Activated CD4-positive, alpha-beta T cell treated with anti-CD3 and anti-CD28 coated beads for 4 hours (primary cell): ENCODE results near the gene ZNF618.

Experiments used
- DNase-seq, 2 donors: peaks; one replicate each; pipeline ENCODE4 v3.0.0-alpha.2; 2020

ZNF618 gene

GRCh38 chr9:113935677-113936380, 59.7 kb downstream of the ZNF618 start:
- no peak for DNase-seq

DNA sequence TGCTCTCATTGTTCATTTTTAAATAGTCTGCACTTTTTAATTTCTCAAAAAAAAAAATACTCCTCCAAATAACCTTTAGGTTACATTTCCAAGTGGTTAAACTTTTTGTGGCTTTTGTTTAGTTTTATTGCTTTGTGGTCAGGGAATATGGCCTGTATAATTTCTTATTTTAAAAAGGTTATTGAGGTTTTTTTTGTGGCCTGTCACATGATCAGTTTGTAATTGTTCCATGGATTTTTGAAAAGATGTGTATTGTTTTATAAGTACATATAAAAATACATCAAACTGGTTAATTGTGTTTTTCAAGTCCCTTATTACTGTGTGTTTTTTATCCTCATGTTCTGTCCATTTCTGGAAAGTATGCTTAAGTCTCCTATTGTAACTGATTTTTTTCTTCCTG, 64.0 kb downstream of the ZNF618 start:
- no peak for DNase-seq

GRCh38 chr9:113941056-113941455, 64.9 kb downstream of the ZNF618 start:
- no peak for DNase-seq

DNA sequence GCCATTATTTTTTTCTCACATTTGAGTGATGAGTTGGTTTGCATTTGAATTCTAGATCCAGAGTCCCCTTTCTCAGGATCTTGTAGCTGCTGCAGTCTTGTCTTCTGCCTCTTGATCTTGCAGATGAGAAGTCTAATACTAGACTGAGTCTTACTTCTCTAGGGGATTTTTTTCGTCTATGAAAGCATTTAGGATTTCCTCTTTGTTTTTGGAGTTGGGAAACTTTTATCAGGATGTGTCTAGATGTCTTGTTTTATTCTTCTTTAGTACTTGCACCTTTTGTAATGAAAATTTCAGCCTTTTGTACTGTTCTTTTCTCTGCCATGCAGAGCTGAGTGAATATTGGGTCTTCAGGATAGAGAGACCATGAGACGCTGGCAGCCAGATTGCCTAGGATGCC, 65.4 kb downstream of the ZNF618 start:
- DNase-seq: no peak

DNA sequence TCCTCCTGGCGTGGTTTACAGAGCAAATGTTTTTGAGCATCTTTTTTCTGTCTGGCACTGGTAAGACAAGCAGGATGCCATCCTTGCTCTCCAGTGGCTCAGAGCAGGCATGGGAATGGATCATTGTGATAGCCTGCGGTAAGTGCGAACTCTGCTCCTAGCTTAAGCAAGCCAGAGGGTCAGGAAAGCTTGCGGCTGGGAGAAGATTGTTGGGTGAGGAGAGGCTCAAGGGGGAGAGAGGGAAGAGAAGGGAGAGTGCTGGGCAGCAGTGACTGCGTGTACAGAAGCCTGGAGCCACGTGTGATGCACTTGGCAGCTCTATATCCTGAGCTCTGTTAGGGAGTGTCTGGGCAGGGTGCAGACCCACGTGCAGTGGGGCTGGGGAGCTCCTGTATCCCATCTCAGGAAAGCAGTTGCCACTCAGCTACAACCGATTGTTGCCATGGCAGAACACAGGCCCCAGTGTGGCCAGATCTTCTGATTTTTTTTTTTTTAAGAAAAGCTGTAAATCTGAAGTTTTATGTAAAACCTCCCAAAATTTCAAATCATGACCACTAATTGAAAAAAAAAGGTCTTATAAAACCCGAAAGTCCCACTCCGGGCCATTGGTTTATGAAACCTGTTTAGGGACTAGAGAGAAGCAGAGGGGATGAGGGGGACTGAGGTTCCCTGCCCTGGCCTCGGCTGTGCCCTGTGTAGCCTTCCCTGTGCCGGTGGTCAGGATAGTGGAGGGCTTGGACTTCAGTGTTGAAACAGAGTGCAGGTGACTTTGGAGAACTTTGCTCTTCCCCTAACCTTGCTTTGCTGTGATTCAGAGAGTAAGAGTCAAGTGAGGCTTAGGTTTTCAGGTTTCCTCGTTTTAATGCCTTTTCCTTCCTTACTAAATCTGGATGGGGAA, 67.3 kb downstream of the ZNF618 start:
- DNase-seq: no peak

DNA sequence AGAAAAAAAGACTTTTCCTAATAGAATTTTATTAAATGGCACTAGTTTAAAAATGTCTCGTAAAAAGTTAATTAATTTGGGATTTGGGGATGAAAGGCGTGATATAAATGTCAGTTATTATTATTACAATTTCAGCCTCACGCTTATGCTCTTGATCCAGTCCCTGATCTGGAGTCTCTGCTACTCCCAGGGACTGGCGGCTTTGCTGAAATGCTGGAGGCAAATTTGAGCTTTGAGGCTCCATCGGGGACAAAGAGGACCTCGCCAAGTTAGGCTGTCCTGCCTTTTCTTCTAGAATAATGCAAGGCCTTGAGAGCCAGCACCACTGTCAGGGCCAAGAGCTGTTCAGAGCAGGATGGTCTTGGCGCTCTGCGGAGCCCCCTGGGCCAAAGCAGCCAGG, 69.7 kb downstream of the ZNF618 start:
- DNase-seq: no peak

- no peak for DNase-seq
Measured at GRCh38 chr9:113946496-113947115, 70.5 kb downstream of the ZNF618 start.

- no peak for DNase-seq
Measured at GRCh38 chr9:113947941-113948340, 71.8 kb downstream of the ZNF618 start.

GRCh38 chr9:113948891-113949570, 72.9 kb downstream of the ZNF618 start:
- DNase-seq: no peak

DNA sequence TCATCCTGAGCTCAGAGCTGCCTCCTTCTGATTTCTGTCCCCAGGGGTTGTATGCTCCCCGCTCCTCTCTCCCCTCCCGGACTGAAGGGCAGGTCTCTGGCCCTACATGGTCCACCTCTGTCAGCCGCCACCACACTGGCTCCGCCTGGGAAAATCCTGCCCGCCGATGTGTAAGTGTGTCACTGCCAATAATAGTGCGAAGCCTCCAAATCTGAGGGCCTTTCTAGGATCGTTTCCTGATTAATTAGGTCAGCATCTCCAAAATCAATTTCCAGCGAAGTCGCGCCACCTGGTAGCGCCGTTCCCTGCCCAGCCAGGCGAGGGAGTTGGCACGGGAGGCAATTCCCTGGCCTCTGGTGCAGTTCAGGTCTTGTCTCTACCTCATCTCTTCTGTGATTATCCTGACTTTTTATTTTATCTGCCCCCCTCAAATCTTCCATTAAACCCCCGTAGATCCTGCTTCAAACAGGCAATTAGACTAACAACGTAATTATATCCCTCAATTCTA, 73.5 kb downstream of the ZNF618 start:
- DNase-seq: no peak

DNA sequence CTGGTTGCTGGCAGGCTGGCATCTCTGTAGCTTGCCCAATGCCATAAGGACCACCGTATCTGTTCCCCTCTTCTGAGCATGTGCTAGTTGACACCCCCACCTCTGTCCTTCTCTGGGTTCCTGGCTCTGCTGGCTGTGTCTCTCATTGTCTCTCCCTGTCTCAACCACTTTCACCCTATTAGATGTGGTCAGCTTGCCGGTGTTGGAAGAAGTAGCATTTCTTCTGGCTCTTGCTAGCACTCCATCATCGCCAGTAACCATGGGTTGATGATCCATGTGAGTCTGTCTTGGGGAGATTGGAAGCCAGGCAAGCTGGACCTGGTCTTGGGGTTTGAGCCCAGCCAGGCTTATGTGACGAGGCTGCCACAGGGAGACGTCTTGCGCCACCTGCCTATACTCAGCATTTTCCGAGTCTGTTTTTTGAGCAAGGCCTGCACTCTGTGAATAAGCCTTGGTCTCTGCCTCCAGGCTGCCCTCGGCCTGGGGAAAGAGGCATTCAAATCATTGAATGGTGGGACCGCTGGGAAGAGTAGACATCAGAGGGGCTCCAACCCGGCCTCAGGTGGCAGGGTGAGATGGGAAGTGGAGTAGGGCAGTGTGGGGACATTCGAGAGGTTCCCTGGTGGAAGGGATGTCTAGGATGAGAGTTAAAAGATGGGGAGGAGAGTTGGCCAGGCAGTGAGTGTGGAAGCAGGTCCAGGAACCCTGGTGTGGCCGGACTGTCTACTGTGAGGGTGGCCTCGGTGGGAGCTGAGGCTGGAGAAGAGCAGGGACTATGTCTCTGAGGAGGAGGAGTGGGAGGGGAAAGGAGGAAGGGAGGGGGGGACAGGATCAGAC, 74.3 kb downstream of the ZNF618 start:
- DNase-seq: no peak

DNA sequence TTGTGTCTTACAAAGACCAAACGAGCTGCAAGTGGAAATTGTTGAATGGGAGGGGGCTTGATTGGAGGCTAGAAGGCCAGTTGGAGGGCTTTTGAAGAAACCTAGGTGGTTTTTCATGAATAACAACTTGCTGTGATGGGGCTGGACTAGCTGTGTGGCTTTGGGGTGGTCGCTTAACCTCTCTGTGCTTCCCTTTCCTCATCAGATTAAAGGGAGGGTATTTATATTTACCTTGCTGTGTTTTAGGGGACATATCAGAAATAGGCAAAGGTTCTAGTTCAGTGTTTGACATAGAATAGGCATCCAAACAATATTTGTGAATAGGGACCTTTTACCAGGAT, 74.9 kb downstream of the ZNF618 start:
- DNase-seq: no peak

DNA sequence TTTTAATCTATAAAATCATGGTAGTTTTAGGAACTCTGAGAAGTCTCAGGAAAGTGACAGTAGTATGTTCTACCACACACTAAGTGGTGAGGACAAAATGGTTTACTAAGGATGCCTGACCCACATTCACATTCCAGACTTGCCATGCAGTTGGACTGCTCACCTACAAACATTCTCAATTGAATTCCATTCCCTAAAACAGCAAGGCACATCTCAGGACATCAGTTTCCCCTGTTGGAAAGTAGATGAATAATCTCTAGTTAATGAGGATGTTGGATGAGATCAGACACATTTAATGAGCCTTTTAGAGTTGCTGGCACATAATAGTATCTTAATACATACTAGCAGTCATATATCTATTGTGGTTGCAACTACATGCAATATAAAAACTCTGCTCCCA, 76.6 kb downstream of the ZNF618 start:
- no peak for DNase-seq

- no peak for DNase-seq
Measured at GRCh38 chr9:113953531-113953930, 77.4 kb downstream of the ZNF618 start.

- DNase-seq: no peak
Measured at GRCh38 chr9:113954591-113954990, 78.5 kb downstream of the ZNF618 start.

DNA sequence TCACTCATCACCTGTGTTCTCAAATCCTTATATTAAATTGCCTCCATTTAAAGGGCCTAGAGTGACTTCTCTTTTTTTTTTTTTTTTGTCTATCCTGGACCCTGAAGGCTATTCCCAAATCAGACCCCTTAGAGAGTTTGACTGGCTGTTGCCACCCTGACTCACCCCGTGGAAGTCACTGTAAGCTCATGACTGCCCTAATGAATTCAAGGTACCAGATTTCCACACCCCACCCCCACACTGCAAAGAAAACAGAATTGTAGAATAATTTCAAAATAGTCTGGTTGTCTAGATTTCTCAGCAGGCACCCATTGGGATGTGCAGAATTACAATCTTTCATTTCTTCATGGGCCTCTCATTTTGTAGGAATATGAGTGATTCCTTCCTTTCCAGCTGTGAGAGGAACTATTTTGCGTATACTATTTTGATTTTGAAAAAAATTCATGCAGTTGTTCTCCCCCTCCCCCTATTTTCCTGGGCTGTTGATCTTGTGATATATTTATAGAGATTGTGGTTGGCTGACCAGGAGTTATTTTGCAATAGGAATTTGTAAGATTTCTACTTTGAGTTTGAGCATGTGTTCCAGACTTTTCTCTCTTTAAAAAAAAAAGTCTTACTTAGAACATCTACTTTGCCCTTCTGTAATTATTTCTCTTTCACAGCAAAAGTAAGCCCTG, 79.1 kb downstream of the ZNF618 start:
- no peak for DNase-seq

GRCh38 chr9:113956901-113957300, 80.8 kb downstream of the ZNF618 start:
- no peak for DNase-seq

DNA sequence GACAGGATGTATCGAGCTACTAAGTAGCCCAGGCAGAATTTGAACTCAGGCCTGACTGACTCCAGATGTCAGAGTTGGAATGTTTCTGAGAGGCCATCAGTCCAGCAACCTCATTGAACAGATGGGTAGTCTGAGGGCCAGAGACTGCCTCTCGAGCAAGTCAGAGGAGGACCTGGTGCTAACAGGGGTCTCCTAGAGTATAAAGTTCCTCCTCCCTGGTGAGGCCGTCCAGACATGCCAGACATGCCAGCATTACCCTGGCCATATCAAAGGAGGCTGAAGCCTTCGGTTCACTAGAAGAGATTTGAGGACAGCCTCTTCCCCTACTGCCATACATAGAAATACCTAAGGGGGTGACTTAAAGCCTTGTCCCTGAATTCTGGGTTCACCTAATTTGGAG, 81.2 kb downstream of the ZNF618 start:
- DNase-seq: no peak

- DNase-seq: no peak
Measured at GRCh38 chr9:113957821-113958341, 81.8 kb downstream of the ZNF618 start.

- no peak for DNase-seq
Measured at GRCh38 chr9:113958556-113958955, 82.4 kb downstream of the ZNF618 start.

DNA sequence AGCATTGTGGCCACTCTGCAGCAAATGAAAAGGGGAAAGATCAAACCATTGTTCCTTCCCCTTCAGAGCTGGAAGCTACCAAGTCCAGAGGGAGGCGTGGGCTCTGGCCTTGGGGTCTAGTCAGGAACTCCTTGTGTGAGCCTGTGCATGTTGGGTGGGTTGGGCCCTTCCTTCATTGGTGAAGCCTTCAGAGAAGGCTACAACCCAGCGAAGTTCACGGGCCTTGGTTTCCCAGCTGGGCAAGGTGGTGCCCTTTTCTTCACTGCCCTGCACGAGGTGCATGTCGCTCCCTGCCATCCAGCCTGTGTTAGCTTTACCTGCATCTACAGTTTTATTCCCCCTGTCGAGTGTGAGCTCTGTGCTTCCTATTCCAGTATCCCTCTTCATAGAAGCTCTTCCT, 84.7 kb downstream of the ZNF618 start:
- no peak for DNase-seq
